H1 (cell line): ENCODE data around the gene CUEDC2. TPM values are rescaled to one million over a fixed set of nuclear protein-coding genes. Genes with fewer than 3 reads are reported as not detected.

Experiments
- ATF3 ChIP-seq: IDR thresholded peaks from 2 replicates; pipeline ENCODE4 v1.6.1; 2011; ENCODE audit warnings: low read depth, mild to moderate bottlenecking, low read length; ENCODE audit not compliant: insufficient read depth
- polyA plus RNA-seq, 7 experiments: library from polyadenylated mRNA; depleted of rRNA in 3 of 7; stranded (reverse) in 5 of 7; unstranded in 2 of 7; fragments of >200 nt in 5 of 7; fragments of 200-250 nt in 2 of 7; gene quantifications; 1 replicate in 5 of 7; 2 replicates in 1 of 7; 4 replicates in 1 of 7; pipeline versions ENCODE4 v1.2.1 to v1.2.3, GENCODE V29; 2011 to 2013; ENCODE audit warnings: missing spikeins in 2 of 7, mixed read lengths in 2 of 7
- total RNA-seq: library from RNA; stranded (reverse); fragmentation: NEBNext Ultra II Directional; extraction: Animal tissue kit (Norgen Biotek cat#: 25700); gene quantifications from 2 replicates; pipeline ENCODE4 v1.2.1, GENCODE V29; 2021

The CUEDC2 gene
- total and polyA plus RNA-seq, 2 of the 8 experiments (the other 6 are each of a cell fraction or from before 2014, with no cell fraction given) = 41.7 to 55.2 TPM

- TF ChIP-seq ATF3 = no peak
- TF ChIP-seq, all 59 proteins: peak for 0
These were observed 30.5 kb downstream of the CUEDC2 start (continued) for GRCh38 chr10:102401735-102402511.
